MG63 (cell line): ENCODE measurements around the gene ASPG. TPM values are rescaled to one million over a fixed set of nuclear protein-coding genes. Genes with fewer than 3 reads are reported as not detected.
A peak's percentile ranks its signal among the peaks of the same experiment; 100 is the strongest.

Experiments used
- DNase-seq: peaks from one replicate; pipeline ENCODE4 v3.0.0-alpha.2; 2020
- H3K27me3 ChIP-seq: fragments of 250-450 bp; sonication (Bioruptor Pico); 2 replicates; pipeline ENCODE4 v1.5.1; 2020; ENCODE audit warnings: mild to moderate bottlenecking, moderate library complexity
- H3K36me3 ChIP-seq: fragments of 250-450 bp; sonication (Bioruptor Pico); 2 replicates; pipeline ENCODE4 v1.5.1; 2020; ENCODE audit warnings: mild to moderate bottlenecking, moderate library complexity
- H3K4me3 ChIP-seq: fragments of 250-450 bp; sonication (Bioruptor Pico); 2 replicates; pipeline ENCODE4 v1.5.1; 2020; ENCODE audit warnings: mild to moderate bottlenecking, moderate library complexity
- H3K9me3 ChIP-seq: fragments of 250-450 bp; sonication (Bioruptor Pico); 2 replicates; pipeline ENCODE4 v1.5.1; 2020; ENCODE audit warnings: mild to moderate bottlenecking, moderate library complexity
- total RNA-seq: library from RNA; depleted of rRNA; stranded (reverse); fragments of >200 nt; shearing (Covaris generic); gene quantifications from 2 replicates; pipeline ENCODE4 v1.2.3, GENCODE V29; 2014; ENCODE audit warnings: low replicate concordance

Gene ASPG
- total RNA-seq, 1 experiment from 2014 or later, result not detected

GRCh38 chr14:104135121-104135903, 49.8 kb downstream of the ASPG start:
- Histone ChIP-seq H3K9me3 (no peaks in the 10 kb centered on the region), H3K36me3 (no peaks in the 10 kb centered on the region), H3K27me3 (peaks cover 10% of the 10 kb centered on the region), H3K4me3 (no peak overlapping the region)
- DNase-seq, result no peak

- H3K9me3 ChIP-seq, result no peaks in the 10 kb centered on the region
- H3K4me3 ChIP-seq, result no peak overlapping the region
- no peaks in the 10 kb centered on the region for H3K36me3 ChIP-seq
- H3K27me3 ChIP-seq, result peaks cover 10% of the 10 kb centered on the region
- no peak for DNase-seq
Observed at GRCh38 chr14:104135904-104136471, 50.5 kb downstream of the ASPG start.

- peaks cover 10% of the 10 kb centered on the region for H3K27me3 ChIP-seq
- no peaks in the 10 kb centered on the region for H3K9me3 ChIP-seq
- no peak for DNase-seq
- H3K36me3 ChIP-seq, result no peaks in the 10 kb centered on the region
- H3K4me3 ChIP-seq, result no peak overlapping the region
Observed at GRCh38 chr14:104136472-104137296, 51.2 kb downstream of the ASPG start.

GRCh38 chr14:104137297-104138097, 52.0 kb downstream of the ASPG start:
- peaks cover 10% of the 10 kb centered on the region for H3K27me3 ChIP-seq
- no peaks in the 10 kb centered on the region for H3K9me3 ChIP-seq
- peak overlapping the region; percentile 48 for H3K4me3 ChIP-seq
- no peaks in the 10 kb centered on the region for H3K36me3 ChIP-seq
- DNase-seq, result peak; percentile 45

- no peaks in the 10 kb centered on the region for H3K9me3 ChIP-seq
- peaks cover 10% of the 10 kb centered on the region for H3K27me3 ChIP-seq
- peak; percentile 31 for DNase-seq
- H3K36me3 ChIP-seq, result no peaks in the 10 kb centered on the region
- H3K4me3 ChIP-seq, result peak within 1 kb of the TSS; percentile 48
Observed at GRCh38 chr14:104138098-104138717, 52.7 kb downstream of the ASPG start, which contains the start of gene KIF26A. Gene KIF26A, plus strand, starts transcription at chr14:104138587. Its CDS starts 136 bp downstream, at chr14:104138723.

GRCh38 chr14:104138718-104139459, 53.4 kb downstream of the ASPG start:
- Histone ChIP-seq H3K9me3 (no peaks in the 10 kb centered on the region), H3K4me3 (peak overlapping the region; percentile 48; the same call in 1 of the 2 replicates), H3K27me3 (peaks cover 10% of the 10 kb centered on the region), H3K36me3 (no peaks in the 10 kb centered on the region)
- DNase-seq, result no peak

- Histone ChIP-seq H3K36me3 (no peaks in the 10 kb centered on the region), H3K27me3 (peaks cover 10% of the 10 kb centered on the region), H3K9me3 (no peaks in the 10 kb centered on the region), H3K4me3 (no peak overlapping the region)
- no peak for DNase-seq
Observed at GRCh38 chr14:104139460-104140212, 54.1 kb downstream of the ASPG start.

GRCh38 chr14:104140213-104140462, 54.6 kb downstream of the ASPG start:
- Histone ChIP-seq H3K4me3 (no peak overlapping the region), H3K27me3 (peaks cover 10% of the 10 kb centered on the region), H3K9me3 (no peaks in the 10 kb centered on the region), H3K36me3 (no peaks in the 10 kb centered on the region)
- no peak for DNase-seq

- no peaks in the 10 kb centered on the region for H3K9me3 ChIP-seq
- no peak overlapping the region for H3K4me3 ChIP-seq
- peaks cover 10% of the 10 kb centered on the region for H3K27me3 ChIP-seq
- no peak for DNase-seq
- no peaks in the 10 kb centered on the region for H3K36me3 ChIP-seq
Observed at GRCh38 chr14:104140463-104141331, 55.2 kb downstream of the ASPG start.

- H3K9me3 ChIP-seq, result no peaks in the 10 kb centered on the region
- peaks cover 7% of the 10 kb centered on the region for H3K27me3 ChIP-seq
- DNase-seq, result no peak
- no peak overlapping the region for H3K4me3 ChIP-seq
- H3K36me3 ChIP-seq, result no peaks in the 10 kb centered on the region
Observed at GRCh38 chr14:104141621-104142091, 56.2 kb downstream of the ASPG start.

GRCh38 chr14:104142136-104142945, 56.8 kb downstream of the ASPG start:
- H3K4me3 ChIP-seq, result no peak overlapping the region
- H3K9me3 ChIP-seq, result no peaks in the 10 kb centered on the region
- DNase-seq, result no peak
- no peaks in the 10 kb centered on the region for H3K36me3 ChIP-seq
- H3K27me3 ChIP-seq, result peaks cover under 1% of the 10 kb centered on the region

GRCh38 chr14:104142946-104143470, 57.5 kb downstream of the ASPG start:
- Histone ChIP-seq H3K27me3 (no peaks in the 10 kb centered on the region), H3K36me3 (no peaks in the 10 kb centered on the region), H3K4me3 (no peak overlapping the region), H3K9me3 (no peaks in the 10 kb centered on the region)
- DNase-seq, result no peak
